LNCaP clone FGC (cell line): Measurements from ENCODE around the gene MED9.

Experiments used
- DNase-seq: peaks from one replicate; pipeline ENCODE4 v3.0.0-alpha.2; 2011; ENCODE audit warnings: low read depth
- H3K4me3 ChIP-seq: 2 replicates; pipeline ENCODE4 v1.5.1; 2011; ENCODE audit warnings: mild to moderate bottlenecking, low read depth, low read length, control low read depth
- CTCF ChIP-seq: IDR thresholded peaks from 2 replicates; pipeline ENCODE4 v1.5.1; 2012; ENCODE audit warnings: mild to moderate bottlenecking; ENCODE audit not compliant: control insufficient read depth, insufficient read depth; ENCODE audit errors: extremely low read depth

Gene MED9

GRCh38 chr17:17498606-17499301, 22.0 kb downstream of the MED9 start:
- H3K4me3 ChIP-seq, result no peak overlapping the region
- no peak for DNase-seq

GRCh38 chr17:17499402-17500145, 22.8 kb downstream of the MED9 start:
- no peak for DNase-seq
- H3K4me3 ChIP-seq, result no peak overlapping the region
- TF ChIP-seq CTCF, result no peak

More at GRCh38 chr17:17498606-17499301, 22.0 kb downstream of the MED9 start:
- no peak for TF ChIP-seq CTCF

GRCh38 chr17:17500999-17501605, 24.3 kb downstream of the MED9 start:
- H3K4me3 ChIP-seq, result no peak overlapping the region
- TF ChIP-seq CTCF, result no peak
- no peak for DNase-seq

GRCh38 chr17:17502741-17503565, 26.2 kb downstream of the MED9 start:
- TF ChIP-seq CTCF, result no peak
- no peak for DNase-seq
- no peak overlapping the region for H3K4me3 ChIP-seq

- TF ChIP-seq CTCF, result no peak
- no peak for DNase-seq
- no peak overlapping the region for H3K4me3 ChIP-seq
Measured at GRCh38 chr17:17503566-17504130, 26.8 kb downstream of the MED9 start.
